ENCODE results near the gene PDE4D.

The PDE4D gene

GRCh38 chr5:59648949-59649921 is 244.3 kb downstream of the PDE4D start:
- no peak for DNase-seq

GRCh38 chr5:59648038-59648831 is 245.3 kb downstream of the PDE4D start:
- DNase-seq: no peak

GRCh38 chr5:59645380-59645779 is 248.1 kb downstream of the PDE4D start:
- DNase-seq: no peak

GRCh38 chr5:59640411-59640810 is 253.1 kb downstream of the PDE4D start:
- no peak for DNase-seq

- DNase-seq: no peak
Measured at GRCh38 chr5:59637884-59638580, 255.5 kb downstream of the PDE4D start.

- no peak for DNase-seq
Measured at GRCh38 chr5:59629561-59629960, 264.0 kb downstream of the PDE4D start.

GRCh38 chr5:59628062-59628828 is 265.3 kb downstream of the PDE4D start:
- no peak for DNase-seq

GRCh38 chr5:59624898-59625297 is 268.6 kb downstream of the PDE4D start:
- DNase-seq: no peak

- no peak for DNase-seq
Measured at GRCh38 chr5:59622848-59623247, 270.7 kb downstream of the PDE4D start.

GRCh38 chr5:59621477-59621876 is 272.0 kb downstream of the PDE4D start:
- no peak for DNase-seq

GRCh38 chr5:59620535-59621212 is 272.9 kb downstream of the PDE4D start:
- DNase-seq: no peak

GRCh38 chr5:59618644-59619043 is 274.9 kb downstream of the PDE4D start:
- no peak for DNase-seq

- DNase-seq: no peak
Measured at GRCh38 chr5:59617186-59617771, 276.2 kb downstream of the PDE4D start.

GRCh38 chr5:59616413-59616812 is 277.1 kb downstream of the PDE4D start:
- DNase-seq: no peak

- DNase-seq: no peak
Measured at GRCh38 chr5:59615272-59615671, 278.3 kb downstream of the PDE4D start.

- no peak for DNase-seq
Measured at GRCh38 chr5:59609501-59610265, 283.8 kb downstream of the PDE4D start.

- no peak for DNase-seq
Measured at GRCh38 chr5:59608745-59609144, 284.8 kb downstream of the PDE4D start.

GRCh38 chr5:59607138-59607765 is 286.3 kb downstream of the PDE4D start:
- no peak for DNase-seq

- no peak for DNase-seq
Measured at GRCh38 chr5:59605915-59606314, 287.6 kb downstream of the PDE4D start.

GRCh38 chr5:59604111-59604510 is 289.4 kb downstream of the PDE4D start:
- DNase-seq: no peak
